ENCODE measurements around the gene C17orf67.
A peak's percentile ranks its signal among the peaks of the same experiment; 100 is the strongest.

The C17orf67 gene

GRCh38 chr17:56842577-56842976 lies 8.9 kb upstream of the C17orf67 start:
- Mint-ChIP-seq H3K9me3 (no peaks in the 10 kb centered on the region), H3K27me3 (ENCODE audit: low read depth, poor library complexity) (peaks cover under 1% of the 10 kb centered on the region), H3K36me3 (ENCODE audit: low read depth) (peaks cover 21% of the 10 kb centered on the region), H3K4me3 (no peak overlapping the region), H3K4me1 (peaks cover 2% of the 10 kb centered on the region), H3K27ac (no peak overlapping the region)
- no peak for DNase-seq
- TF ChIP-seq CTCF (IDR thresholded peaks at IDR 0.05), result no peak

- H3K4me3 Mint-ChIP-seq, result no peak overlapping the region
- H3K27ac Mint-ChIP-seq, result no peak overlapping the region
- DNase-seq, result no peak
- TF ChIP-seq CTCF (IDR thresholded peaks at IDR 0.05), result no peak
- H3K4me1 Mint-ChIP-seq, result peaks cover 22% of the 10 kb centered on the region
- H3K36me3 Mint-ChIP-seq (ENCODE audit: low read depth), result peaks cover 22% of the 10 kb centered on the region
- H3K9me3 Mint-ChIP-seq, result no peaks in the 10 kb centered on the region
- H3K27me3 Mint-ChIP-seq (ENCODE audit: low read depth, poor library complexity), result peaks cover 29% of the 10 kb centered on the region
Observed at GRCh38 chr17:56838687-56839086, 5.0 kb upstream of the C17orf67 start.

GRCh38 chr17:56835264-56835585 lies 1.5 kb upstream of the C17orf67 start:
- TF ChIP-seq CTCF (IDR thresholded peaks at IDR 0.05), result no peak
- Mint-ChIP-seq H3K9me3 (no peaks in the 10 kb centered on the region), H3K27me3 (ENCODE audit: low read depth, poor library complexity) (peaks cover 55% of the 10 kb centered on the region), H3K36me3 (ENCODE audit: low read depth) (peaks cover 37% of the 10 kb centered on the region), H3K4me1 (peaks cover 44% of the 10 kb centered on the region), H3K27ac (no peak overlapping the region), H3K4me3 (peak overlapping the region; percentile 83)
- peak; percentile 10 for DNase-seq

GRCh38 chr17:56834380-56835263 lies 902 bp upstream of the C17orf67 start:
- DNase-seq, result peak; percentile 64
- peak; percentile 14 for TF ChIP-seq CTCF (IDR thresholded peaks at IDR 0.05)
- peaks cover 58% of the 10 kb centered on the region for H3K27me3 Mint-ChIP-seq (ENCODE audit: low read depth, poor library complexity)
- H3K27ac Mint-ChIP-seq, result no peak overlapping the region
- H3K9me3 Mint-ChIP-seq, result no peaks in the 10 kb centered on the region
- H3K36me3 Mint-ChIP-seq (ENCODE audit: low read depth), result peaks cover 37% of the 10 kb centered on the region
- peaks cover 44% of the 10 kb centered on the region for H3K4me1 Mint-ChIP-seq
- H3K4me3 Mint-ChIP-seq, result peak overlapping the region; percentile 83

GRCh38 chr17:56833057-56833808 lies 487 bp downstream of the C17orf67 start:
- Mint-ChIP-seq H3K27ac (no peak overlapping the region), H3K9me3 (no peaks in the 10 kb centered on the region), H3K27me3 (ENCODE audit: low read depth, poor library complexity) (peaks cover 58% of the 10 kb centered on the region), H3K4me1 (peaks cover 44% of the 10 kb centered on the region), H3K36me3 (ENCODE audit: low read depth) (peaks cover 35% of the 10 kb centered on the region), H3K4me3 (peak overlapping the region; percentile 85)
- no peak for TF ChIP-seq CTCF (IDR thresholded peaks at IDR 0.05)
- no peak for DNase-seq
